Keratinocyte (primary cell): ENCODE results near the gene ZNF492. TPM values are rescaled to one million over a fixed set of nuclear protein-coding genes. Genes with fewer than 3 reads are reported as not detected.

ENCODE experiments used
- DNase-seq: peaks from one replicate; pipeline ENCODE4 v3.0.0-alpha.2; 2011; ENCODE audit warnings: low read depth, missing footprints, low spot score
- FAIRE-seq: peaks from 2 replicates; lab custom pipeline; 2011; peaks lifted over from hg19 to GRCh38; lab: Jason Lieb, UNC
- H2AFZ ChIP-seq: 2 replicates; pipeline ENCODE4 v1.6.0; 2012; ENCODE audit warnings: low read length, control low read depth, inconsistent platforms; ENCODE audit not compliant: control insufficient read depth
- H3K27ac ChIP-seq: 2 replicates; pipeline ENCODE4 v1.5.1; 2011; ENCODE audit warnings: low read length; ENCODE audit not compliant: control insufficient read depth, insufficient read depth
- H3K27me3 ChIP-seq: 3 replicates; pipeline ENCODE4 v1.6.0; 2011; ENCODE audit warnings: low read length; ENCODE audit not compliant: control insufficient read depth, insufficient read depth; ENCODE audit errors: extremely low read depth
- H3K36me3 ChIP-seq, 2 experiments: 2 replicates in 1 of 2; 3 replicates in 1 of 2; pipeline ENCODE4 v1.5.1; 2011; ENCODE audit warnings: low read length in 2 of 2, mild to moderate bottlenecking in 1 of 2; ENCODE audit not compliant: control insufficient read depth in 2 of 2, insufficient read depth in 2 of 2; ENCODE audit errors: extremely low read depth in 1 of 2
- H3K4me1 ChIP-seq: 3 replicates; pipeline ENCODE4 v1.5.1; 2011; ENCODE audit warnings: low read length; ENCODE audit not compliant: control insufficient read depth, insufficient read depth; ENCODE audit errors: extremely low read depth
- H3K4me2 ChIP-seq: 3 replicates; pipeline ENCODE4 v1.6.0; 2011; ENCODE audit warnings: low read depth, low read length; ENCODE audit not compliant: control insufficient read depth, insufficient read depth; ENCODE audit errors: extremely low read depth
- H3K4me3 ChIP-seq, 3 experiments: fragments of 200-600 bp in 1 of 3; sonication (generic) in 1 of 3; 2 replicates in 2 of 3; 3 replicates in 1 of 3; pipeline ENCODE4 v1.5.1; 2011 to 2016; ENCODE audit warnings: low read length in 3 of 3, mild to moderate bottlenecking in 3 of 3, control low read depth in 2 of 3, inconsistent platforms in 1 of 3, low read depth in 1 of 3, mixed read lengths in 1 of 3, mixed run types in 1 of 3, moderate library complexity in 1 of 3; ENCODE audit not compliant: control insufficient read depth in 2 of 3, insufficient read depth in 2 of 3; ENCODE audit errors: extremely low read depth in 1 of 3
- H3K79me2 ChIP-seq: 2 replicates; pipeline ENCODE4 v1.6.0; 2012; ENCODE audit warnings: low read length; ENCODE audit not compliant: control insufficient read depth, insufficient read depth
- H3K9ac ChIP-seq: 3 replicates; pipeline ENCODE4 v1.6.0; 2011; ENCODE audit warnings: low read length; ENCODE audit not compliant: control insufficient read depth, insufficient read depth; ENCODE audit errors: extremely low read depth
- H3K9me1 ChIP-seq: 3 replicates; pipeline ENCODE4 v1.6.0; 2011; ENCODE audit warnings: low read length; ENCODE audit not compliant: control insufficient read depth, insufficient read depth; ENCODE audit errors: extremely low read depth
- H3K9me3 ChIP-seq: 2 replicates; pipeline ENCODE4 v1.5.1; 2012; ENCODE audit warnings: low read depth, low read length; ENCODE audit not compliant: control insufficient read depth
- H4K20me1 ChIP-seq: 3 replicates; pipeline ENCODE4 v1.6.0; 2011; ENCODE audit warnings: low read length; ENCODE audit not compliant: control insufficient read depth, insufficient read depth; ENCODE audit errors: extremely low read depth
- EZH2 ChIP-seq: IDR thresholded peaks from one replicate; pipeline ENCODE4 v1.6.1; 2012; ENCODE audit warnings: inconsistent platforms, mild to moderate bottlenecking, low read length, moderate library complexity
- dilution Hi-C: fragments of 300-500 bp; cut with MboI; formaldehyde crosslinking; loops from one replicate; pipeline ENCODE4 v1.7.0; 2020; ENCODE audit warnings: low sequenced_read_pairs; ENCODE audit not compliant: extremely low pct_ligation_motif_present
- polyA plus RNA-seq, 5 experiments: library from polyadenylated mRNA; depleted of rRNA in 3 of 5; stranded (reverse) in 3 of 5; stranded (forward) in 1 of 5; unstranded in 1 of 5; fragments of >200 nt; gene quantifications; 1 replicate in 1 of 5; 2 replicates in 3 of 5; 3 replicates in 1 of 5; pipeline versions ENCODE4 v1.2.1 to v1.2.3, GENCODE V29; 2011 to 2012; ENCODE audit warnings: missing spikeins in 2 of 5, low read depth in 1 of 5, low replicate concordance in 1 of 5
- TF ChIP-seq, protein P1 (sequence below), 3 experiments: IDR thresholded peaks in 1 of 3; conservative IDR thresholded peaks in 1 of 3; optimal IDR thresholded peaks in 1 of 3; 2 replicates in 2 of 3; 3 replicates in 1 of 3; pipeline versions ENCODE3 to v1.5.1; 2011; ENCODE audit warnings: low read length in 3 of 3, mild to moderate bottlenecking in 3 of 3, moderate library complexity in 2 of 3, control low read depth in 1 of 3, inconsistent platforms in 1 of 3; ENCODE audit not compliant: insufficient read depth in 2 of 3; ENCODE audit errors: extremely low read depth in 1 of 3

Gene ZNF492
- polyA plus RNA-seq, 1 donor (not counting 4 experiments of a cell fraction or from before 2014, with no cell fraction given): 0.43 TPM

DNA sequence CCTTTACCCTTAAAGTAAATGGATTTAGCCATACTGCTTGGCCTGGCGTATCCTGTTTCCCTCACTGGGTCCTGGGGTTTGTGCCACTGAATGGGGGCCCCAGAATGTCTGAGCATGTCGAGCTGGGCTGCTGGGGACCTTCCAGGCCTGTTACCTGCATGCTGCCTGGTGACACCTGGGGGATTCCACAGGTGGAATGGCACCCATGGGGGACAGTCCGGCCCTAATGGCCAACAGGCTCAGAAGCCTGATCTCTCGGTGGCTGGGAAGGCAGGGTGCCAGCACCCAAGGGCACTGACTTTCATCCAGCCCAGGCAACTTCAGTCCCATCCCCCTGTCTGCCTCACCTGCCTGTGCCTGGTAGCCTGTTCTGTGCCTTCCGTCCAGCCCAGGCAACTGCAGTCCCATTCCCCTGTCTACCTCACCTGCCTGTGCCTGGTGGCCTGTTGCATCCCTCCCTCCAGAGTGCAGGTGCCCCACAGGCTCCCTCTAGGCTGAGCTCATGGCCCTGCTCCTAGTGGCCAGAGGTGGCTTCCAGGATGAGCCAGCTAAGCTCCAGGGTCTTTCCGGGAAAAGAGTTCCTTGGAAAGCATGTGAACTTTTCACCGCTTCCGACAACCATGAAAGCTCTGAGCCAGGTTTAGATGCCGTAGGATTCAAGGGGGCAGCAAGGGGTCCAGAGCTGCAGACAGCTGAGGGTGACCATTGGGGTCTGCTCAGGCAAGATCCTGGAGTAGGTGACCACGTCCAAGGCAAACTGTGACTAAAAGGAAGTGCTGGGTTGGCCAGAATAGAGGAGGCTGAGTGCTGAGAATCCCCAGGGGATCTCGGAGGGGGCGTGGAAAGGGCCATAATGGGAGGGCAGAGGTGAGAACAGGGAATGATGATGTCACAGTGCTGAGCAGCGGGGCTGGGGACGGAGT lies 30.3 kb upstream of the ZNF492 start:
- H3K9me1 ChIP-seq: no peaks in the 10 kb centered on the region
- H3K4me2 ChIP-seq: no peak overlapping the region
- no peaks in the 10 kb centered on the region for H3K79me2 ChIP-seq
- H3K4me3 ChIP-seq: no peak overlapping the region
- H3K4me1 ChIP-seq: no peaks in the 10 kb centered on the region
- H3K9ac ChIP-seq: no peak overlapping the region
- H3K27ac ChIP-seq: no peak overlapping the region
- no peaks in the 10 kb centered on the region for H3K27me3 ChIP-seq
- DNase-seq (no peak), FAIRE-seq (no peak)
- TF ChIP-seq, protein P1, sequence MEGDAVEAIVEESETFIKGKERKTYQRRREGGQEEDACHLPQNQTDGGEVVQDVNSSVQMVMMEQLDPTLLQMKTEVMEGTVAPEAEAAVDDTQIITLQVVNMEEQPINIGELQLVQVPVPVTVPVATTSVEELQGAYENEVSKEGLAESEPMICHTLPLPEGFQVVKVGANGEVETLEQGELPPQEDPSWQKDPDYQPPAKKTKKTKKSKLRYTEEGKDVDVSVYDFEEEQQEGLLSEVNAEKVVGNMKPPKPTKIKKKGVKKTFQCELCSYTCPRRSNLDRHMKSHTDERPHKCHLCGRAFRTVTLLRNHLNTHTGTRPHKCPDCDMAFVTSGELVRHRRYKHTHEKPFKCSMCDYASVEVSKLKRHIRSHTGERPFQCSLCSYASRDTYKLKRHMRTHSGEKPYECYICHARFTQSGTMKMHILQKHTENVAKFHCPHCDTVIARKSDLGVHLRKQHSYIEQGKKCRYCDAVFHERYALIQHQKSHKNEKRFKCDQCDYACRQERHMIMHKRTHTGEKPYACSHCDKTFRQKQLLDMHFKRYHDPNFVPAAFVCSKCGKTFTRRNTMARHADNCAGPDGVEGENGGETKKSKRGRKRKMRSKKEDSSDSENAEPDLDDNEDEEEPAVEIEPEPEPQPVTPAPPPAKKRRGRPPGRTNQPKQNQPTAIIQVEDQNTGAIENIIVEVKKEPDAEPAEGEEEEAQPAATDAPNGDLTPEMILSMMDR (optimal IDR thresholded peaks at IDR 0.05 in 1 of 3, IDR thresholded peaks at IDR 0.05 in 1 of 3, conservative IDR thresholded peaks at IDR 0.05 in 1 of 3; ENCODE audit: extremely low read depth in 1 of 3, insufficient read depth in 2 of 3, low read length in 3 of 3): no peak
- no peak for TF ChIP-seq EZH2
- no peak overlapping the region for H2AFZ ChIP-seq
- no peaks in the 10 kb centered on the region for H4K20me1 ChIP-seq
- H3K9me3 ChIP-seq: peaks cover 10% of the 10 kb centered on the region
- dilution Hi-C loops: no loop called here
- H3K36me3 ChIP-seq: no peaks in the 10 kb centered on the region

DNA sequence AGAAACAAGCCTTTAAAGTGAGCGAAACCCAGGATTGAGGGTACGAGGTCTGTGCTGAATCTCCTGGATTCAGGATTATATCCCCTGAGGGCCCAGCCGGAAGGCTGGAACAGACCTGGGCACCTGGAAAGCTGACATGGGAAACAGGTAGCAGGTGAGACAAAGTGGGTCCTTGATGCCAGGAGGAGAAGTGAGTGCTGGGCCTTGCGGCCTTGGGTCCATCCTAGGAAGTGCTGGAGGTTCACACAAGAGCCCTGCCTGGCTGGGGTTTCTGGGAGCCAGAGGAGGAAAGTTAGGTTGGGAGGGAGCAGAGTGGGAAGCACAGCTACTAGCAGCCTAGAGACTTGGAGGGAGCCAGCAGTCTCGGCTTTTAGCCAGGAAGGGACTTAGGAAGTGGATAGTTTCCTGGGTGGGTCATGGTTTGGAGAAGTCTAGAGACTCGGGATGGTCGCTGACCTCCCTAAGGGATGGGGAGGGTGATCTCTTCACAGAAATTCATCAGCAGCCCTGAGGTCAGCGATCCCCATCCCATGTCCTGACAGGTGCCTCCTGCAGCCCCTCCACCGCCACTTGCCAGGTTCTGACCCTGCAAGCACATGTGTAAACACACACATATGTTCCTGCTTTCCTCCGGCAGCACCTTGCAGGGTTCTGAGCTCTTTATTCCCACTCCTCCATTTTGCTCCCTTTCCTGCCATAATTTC lies 29.4 kb upstream of the ZNF492 start:
- dilution Hi-C loops: no loop called here

More for the DNA sequence above, 29.4 kb upstream of the ZNF492 start:
- TF ChIP-seq, protein P1 (optimal IDR thresholded peaks at IDR 0.05 in 1 of 3, IDR thresholded peaks at IDR 0.05 in 1 of 3, conservative IDR thresholded peaks at IDR 0.05 in 1 of 3; ENCODE audit: extremely low read depth in 1 of 3, insufficient read depth in 2 of 3, low read length in 3 of 3): no peak
- TF ChIP-seq EZH2: no peak
- Histone ChIP-seq H3K79me2 (no peaks in the 10 kb centered on the region), H3K4me2 (no peak overlapping the region), H4K20me1 (no peaks in the 10 kb centered on the region), H3K27me3 (no peaks in the 10 kb centered on the region), H3K36me3 (no peaks in the 10 kb centered on the region), H3K4me1 (no peaks in the 10 kb centered on the region), H3K9me3 (peaks cover 10% of the 10 kb centered on the region), H3K9ac (no peak overlapping the region), H2AFZ (no peak overlapping the region), H3K9me1 (no peaks in the 10 kb centered on the region), H3K27ac (no peak overlapping the region), H3K4me3 (no peak overlapping the region)
- no peak for DNase-seq
- FAIRE-seq: no peak
